ENCODE data around the gene STK35.

Gene STK35

GRCh38 chr20:2156666-2157624, 55.3 kb downstream of the STK35 start:
- Histone ChIP-seq H3K9ac (ENCODE audit: low read depth, low read length) (no peak overlapping the region), H3K27me3 (ENCODE audit: insufficient read depth, low read length, poor library complexity) (no peaks in the 10 kb centered on the region), H3K4me1 (ENCODE audit: insufficient read depth, low read length) (no peaks in the 10 kb centered on the region), H3K4me3 (ENCODE audit: low read depth in 1 of 2, low read length in 2 of 2) (no peak overlapping the region), H2AFZ (ENCODE audit: low read depth, low read length) (no peak overlapping the region), H3K27ac (ENCODE audit: low read length) (no peak overlapping the region), H3K36me3 (ENCODE audit: insufficient read depth, low read length) (no peaks in the 10 kb centered on the region), H3K4me2 (ENCODE audit: insufficient read depth, low read length) (no peak overlapping the region), H3K79me2 (ENCODE audit: insufficient read depth, low read length) (no peaks in the 10 kb centered on the region), H4K20me1 (ENCODE audit: insufficient read depth, low read length) (peaks cover 5% of the 10 kb centered on the region; the same call in 1 of the 2 replicates), H3K9me3 (ENCODE audit: insufficient read depth, low read length, severe bottlenecking) (no peaks in the 10 kb centered on the region)
- DNase-seq (no peak), ATAC-seq (ENCODE audit: insufficient read depth, low read depth) (no peak)
- no peak for TF ChIP-seq EZH2 (IDR thresholded peaks at IDR 0.05; ENCODE audit: borderline replicate concordance, low read depth, low read length, severe bottlenecking)
- TF ChIP-seq CTCF (IDR thresholded peaks at IDR 0.05; ENCODE audit: borderline replicate concordance, extremely low read depth, low read length, poor library complexity, severe bottlenecking): no peak

DNA sequence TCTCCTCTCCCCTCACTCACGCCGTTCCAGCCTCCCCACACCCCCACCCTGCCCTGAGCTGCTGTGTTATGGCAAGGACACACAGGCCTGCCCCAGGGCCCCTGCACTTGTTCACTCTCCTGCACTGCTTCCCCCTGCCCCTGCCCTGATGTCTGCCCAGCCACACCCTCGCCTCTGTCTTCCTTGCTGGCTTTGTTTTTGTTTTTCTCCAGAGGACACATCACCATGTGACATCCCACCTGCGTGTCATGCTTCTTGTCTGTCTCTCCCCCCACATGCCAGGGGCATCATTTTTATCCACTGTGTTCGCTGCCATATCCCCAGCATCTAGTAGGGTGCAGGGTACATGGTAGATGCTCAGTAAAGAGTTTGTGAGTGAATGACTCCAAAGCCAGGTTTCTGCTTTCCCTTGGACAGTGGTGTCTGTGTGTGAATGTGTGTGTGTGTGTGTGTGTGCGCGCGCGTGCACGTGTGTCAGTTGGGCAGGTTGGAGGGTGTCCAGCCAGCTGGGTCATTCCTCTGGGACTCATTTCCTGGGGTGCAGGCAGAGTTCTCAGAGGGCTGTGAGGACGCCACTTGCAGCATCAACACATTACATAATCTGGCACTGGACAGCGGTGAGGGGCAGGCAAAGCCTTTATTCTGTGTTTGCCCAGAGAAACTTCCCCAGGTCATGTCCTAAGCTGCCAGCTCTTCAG, 60.6 kb downstream of the STK35 start:
- Histone ChIP-seq H3K9me3 (ENCODE audit: insufficient read depth, low read length, severe bottlenecking) (no peaks in the 10 kb centered on the region), H3K79me2 (ENCODE audit: insufficient read depth, low read length) (no peaks in the 10 kb centered on the region), H3K9ac (ENCODE audit: low read depth, low read length) (no peak overlapping the region), H3K4me2 (ENCODE audit: insufficient read depth, low read length) (no peak overlapping the region), H3K36me3 (ENCODE audit: insufficient read depth, low read length) (no peaks in the 10 kb centered on the region), H3K4me3 (ENCODE audit: low read depth in 1 of 2, low read length in 2 of 2) (no peak overlapping the region), H2AFZ (ENCODE audit: low read depth, low read length) (no peak overlapping the region), H3K27me3 (ENCODE audit: insufficient read depth, low read length, poor library complexity) (no peaks in the 10 kb centered on the region), H3K27ac (ENCODE audit: low read length) (no peak overlapping the region), H4K20me1 (ENCODE audit: insufficient read depth, low read length) (peaks cover 22% of the 10 kb centered on the region), H3K4me1 (ENCODE audit: insufficient read depth, low read length) (no peaks in the 10 kb centered on the region)
- no peak for TF ChIP-seq CTCF (IDR thresholded peaks at IDR 0.05; ENCODE audit: borderline replicate concordance, extremely low read depth, low read length, poor library complexity, severe bottlenecking)
- no peak for TF ChIP-seq EZH2 (IDR thresholded peaks at IDR 0.05; ENCODE audit: borderline replicate concordance, low read depth, low read length, severe bottlenecking)
- DNase-seq: no peak
- no peak for ATAC-seq (ENCODE audit: insufficient read depth, low read depth)

- Histone ChIP-seq H3K36me3 (ENCODE audit: insufficient read depth, low read length) (no peaks in the 10 kb centered on the region), H3K9me3 (ENCODE audit: insufficient read depth, low read length, severe bottlenecking) (no peaks in the 10 kb centered on the region), H3K27ac (ENCODE audit: low read length) (no peak overlapping the region), H3K79me2 (ENCODE audit: insufficient read depth, low read length) (no peaks in the 10 kb centered on the region), H3K9ac (ENCODE audit: low read depth, low read length) (no peak overlapping the region), H3K4me3 (ENCODE audit: low read depth in 1 of 2, low read length in 2 of 2) (no peak overlapping the region), H3K4me2 (ENCODE audit: insufficient read depth, low read length) (no peak overlapping the region), H2AFZ (ENCODE audit: low read depth, low read length) (no peak overlapping the region), H3K4me1 (ENCODE audit: insufficient read depth, low read length) (no peaks in the 10 kb centered on the region), H3K27me3 (ENCODE audit: insufficient read depth, low read length, poor library complexity) (no peaks in the 10 kb centered on the region), H4K20me1 (ENCODE audit: insufficient read depth, low read length) (peaks cover 22% of the 10 kb centered on the region)
- DNase-seq (no peak), ATAC-seq (ENCODE audit: insufficient read depth, low read depth) (no peak)
- TF ChIP-seq CTCF (IDR thresholded peaks at IDR 0.05; ENCODE audit: borderline replicate concordance, extremely low read depth, low read length, poor library complexity, severe bottlenecking) (no peak), EZH2 (IDR thresholded peaks at IDR 0.05; ENCODE audit: borderline replicate concordance, low read depth, low read length, severe bottlenecking) (no peak)
Measured at GRCh38 chr20:2162823-2163166, 61.2 kb downstream of the STK35 start.
